NCI-H1105 (cell line): ENCODE measurements around the gene PACRG.

ENCODE experiments used
- DNase-seq: peaks from one replicate; lab custom pipeline; 2025; lab: John Stamatoyannopoulos, UW

The PACRG gene

GRCh38 chr6:163085861-163086623, 358.3 kb downstream of the PACRG start:
- DNase-seq = no peak

- DNase-seq = no peak
Observed at GRCh38 chr6:163086624-163086920, 358.8 kb downstream of the PACRG start.

GRCh38 chr6:163087981-163088380, 360.2 kb downstream of the PACRG start:
- DNase-seq = no peak

- DNase-seq = no peak
Observed at GRCh38 chr6:163092876-163093275, 365.1 kb downstream of the PACRG start.

- DNase-seq = no peak
Observed at GRCh38 chr6:163094881-163095280, 367.1 kb downstream of the PACRG start.

- DNase-seq = no peak
Observed at GRCh38 chr6:163095401-163095800, 367.6 kb downstream of the PACRG start.

GRCh38 chr6:163098827-163099479, 371.2 kb downstream of the PACRG start:
- no peak for DNase-seq

- DNase-seq = no peak
Observed at GRCh38 chr6:163099621-163100171, 371.9 kb downstream of the PACRG start.

- DNase-seq = no peak
Observed at GRCh38 chr6:163100259-163100658, 372.5 kb downstream of the PACRG start.

- DNase-seq = no peak
Observed at GRCh38 chr6:163113358-163113962, 385.7 kb downstream of the PACRG start.

- DNase-seq = no peak
Observed at GRCh38 chr6:163118941-163119340, 391.2 kb downstream of the PACRG start.

- no peak for DNase-seq
Observed at GRCh38 chr6:163120223-163120622, 392.4 kb downstream of the PACRG start.

GRCh38 chr6:163121270-163121669, 393.5 kb downstream of the PACRG start:
- DNase-seq = no peak

- no peak for DNase-seq
Observed at GRCh38 chr6:163122365-163122764, 394.6 kb downstream of the PACRG start.

GRCh38 chr6:163123098-163123497, 395.3 kb downstream of the PACRG start:
- DNase-seq = no peak

GRCh38 chr6:163126741-163127140, 399.0 kb downstream of the PACRG start:
- DNase-seq = no peak

- no peak for DNase-seq
Observed at GRCh38 chr6:163127587-163127986, 399.8 kb downstream of the PACRG start.

GRCh38 chr6:163128324-163128723, 400.6 kb downstream of the PACRG start:
- DNase-seq = no peak

GRCh38 chr6:163132050-163132750, 404.4 kb downstream of the PACRG start:
- no peak for DNase-seq

- DNase-seq = no peak
Observed at GRCh38 chr6:163133017-163133416, 405.2 kb downstream of the PACRG start.

GRCh38 chr6:163133691-163134090, 405.9 kb downstream of the PACRG start:
- DNase-seq = no peak

- no peak for DNase-seq
Observed at GRCh38 chr6:163136681-163137397, 409.1 kb downstream of the PACRG start.
